HEK293T (cell line): ENCODE results near the gene PIEZO2.

Experiments
- CTCF ChIA-PET: fragments of 350-600 bp; formaldehyde crosslinking; extraction: SDS; loops from one replicate; lab custom pipeline; 2021; ENCODE audit warnings: antibody characterized with exemption, inconsistent platforms; lab: Yijun Ruan, JAX
- POLR2A ChIA-PET: fragments of 350-600 bp; formaldehyde crosslinking; extraction: SDS; loops from one replicate; lab custom pipeline; 2020; ENCODE audit warnings: antibody characterized with exemption, inconsistent platforms; lab: Yijun Ruan, JAX
- DNase-seq: peaks from one replicate; pipeline ENCODE4 v3.0.0; 2012; ENCODE audit warnings: mixed read lengths; ENCODE audit errors: extremely low spot score
- ARNT ChIP-seq: fragments of 450-650 bp; IDR thresholded peaks from 2 replicates; pipeline ENCODE4 v1.6.1; 2017; ENCODE audit warnings: mild to moderate bottlenecking
- BHLHE40 ChIP-seq: fragments of 450-650 bp; IDR thresholded peaks from 2 replicates; pipeline ENCODE4 v1.6.1; 2016; ENCODE audit warnings: mild to moderate bottlenecking, moderate library complexity, borderline replicate concordance
- CTBP1 ChIP-seq: fragments of 450-650 bp; IDR thresholded peaks from 2 replicates; pipeline ENCODE4 v1.6.1; 2016; ENCODE audit warnings: borderline replicate concordance
- ELF4 ChIP-seq: fragments of 450-650 bp; IDR thresholded peaks from 2 replicates; pipeline ENCODE4 v1.6.1; 2017; ENCODE audit warnings: antibody characterized with exemption
- FOXA1 ChIP-seq: fragments of 450-650 bp; IDR thresholded peaks from 2 replicates; pipeline ENCODE4 v1.6.1; 2016; ENCODE audit warnings: mild to moderate bottlenecking
- FOXK2 ChIP-seq: fragments of 450-650 bp; IDR thresholded peaks from 2 replicates; pipeline ENCODE4 v1.6.1; 2016; ENCODE audit warnings: mild to moderate bottlenecking
- FOXM1 ChIP-seq: fragments of 450-650 bp; IDR thresholded peaks from 2 replicates; pipeline ENCODE4 v1.6.1; 2017; ENCODE audit warnings: mild to moderate bottlenecking, borderline replicate concordance
- HDGF ChIP-seq: fragments of 450-650 bp; IDR thresholded peaks from 2 replicates; pipeline ENCODE4 v1.6.1; 2017; ENCODE audit warnings: antibody characterized with exemption, borderline replicate concordance
- L3MBTL2 ChIP-seq: fragments of 450-650 bp; conservative IDR thresholded peaks from 2 replicates; pipeline ENCODE4 v1.6.1; 2016; ENCODE audit warnings: mild to moderate bottlenecking
- LEF1 ChIP-seq: fragments of 450-650 bp; IDR thresholded peaks from 2 replicates; pipeline ENCODE4 v1.6.1; 2017; ENCODE audit warnings: mild to moderate bottlenecking, borderline replicate concordance
- NFRKB ChIP-seq: fragments of 450-650 bp; IDR thresholded peaks from 2 replicates; pipeline ENCODE4 v1.6.1; 2016; ENCODE audit warnings: mild to moderate bottlenecking, moderate library complexity
- SP1 ChIP-seq: fragments of 450-650 bp; IDR thresholded peaks from 2 replicates; pipeline ENCODE4 v1.6.1; 2017
- SUZ12 ChIP-seq: fragments of 450-650 bp; IDR thresholded peaks from 2 replicates; pipeline ENCODE4 v1.6.1; 2016; ENCODE audit warnings: mild to moderate bottlenecking
- TARDBP ChIP-seq: fragments of 450-650 bp; IDR thresholded peaks from 2 replicates; pipeline ENCODE4 v1.6.1; 2016
- ZNF384 ChIP-seq: fragments of 450-650 bp; IDR thresholded peaks from 2 replicates; pipeline ENCODE4 v1.6.1; 2016
- TF ChIP-seq, protein P1 (sequence below): fragments of 450-650 bp; IDR thresholded peaks from 2 replicates; pipeline ENCODE4 v1.6.1; 2016

Gene PIEZO2

DNA sequence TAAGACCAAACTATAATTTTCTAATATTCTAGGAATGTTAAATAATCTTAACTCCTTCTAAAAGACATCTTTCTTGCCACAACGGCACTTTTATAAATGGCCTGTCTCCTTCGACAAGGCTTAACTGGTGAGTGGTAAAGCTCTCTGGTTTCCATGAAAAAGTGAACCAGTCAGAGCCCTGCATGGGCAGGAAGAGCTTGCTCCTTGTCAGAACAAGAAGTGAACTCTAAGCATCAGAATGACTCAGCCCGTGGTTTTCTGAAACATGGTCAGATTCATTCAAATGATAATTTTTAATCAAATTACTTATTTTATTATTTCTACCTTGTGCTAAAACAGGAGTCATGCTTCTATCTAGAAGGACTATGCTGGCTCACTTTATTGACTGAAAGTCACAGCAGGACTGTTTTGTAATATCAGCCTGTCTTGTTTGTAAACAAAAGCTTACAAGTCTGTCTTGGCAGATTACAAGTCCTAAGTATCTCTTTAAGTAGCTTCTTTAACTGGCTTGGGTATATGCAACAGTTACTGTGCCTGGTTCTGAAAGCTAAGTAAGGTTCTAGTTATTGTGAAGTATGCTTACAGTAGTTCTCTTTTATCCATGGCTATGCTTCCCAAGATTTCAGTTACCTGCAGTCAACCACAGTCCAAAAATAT is 378.2 kb downstream of the PIEZO2 start:
- POLR2A ChIA-PET: no interaction called here
- CTCF ChIA-PET: no interaction called here
- no peak for DNase-seq
- TF ChIP-seq L3MBTL2: no peak
- TF ChIP-seq ZNF384: no peak
- no peak for TF ChIP-seq CTBP1
- no peak for TF ChIP-seq LEF1
- TF ChIP-seq ELF4: no peak
- no peak for TF ChIP-seq NFRKB
- no peak for TF ChIP-seq SUZ12
- TF ChIP-seq, protein P1, sequence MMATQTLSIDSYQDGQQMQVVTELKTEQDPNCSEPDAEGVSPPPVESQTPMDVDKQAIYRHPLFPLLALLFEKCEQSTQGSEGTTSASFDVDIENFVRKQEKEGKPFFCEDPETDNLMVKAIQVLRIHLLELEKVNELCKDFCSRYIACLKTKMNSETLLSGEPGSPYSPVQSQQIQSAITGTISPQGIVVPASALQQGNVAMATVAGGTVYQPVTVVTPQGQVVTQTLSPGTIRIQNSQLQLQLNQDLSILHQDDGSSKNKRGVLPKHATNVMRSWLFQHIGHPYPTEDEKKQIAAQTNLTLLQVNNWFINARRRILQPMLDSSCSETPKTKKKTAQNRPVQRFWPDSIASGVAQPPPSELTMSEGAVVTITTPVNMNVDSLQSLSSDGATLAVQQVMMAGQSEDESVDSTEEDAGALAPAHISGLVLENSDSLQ: no peak
- TF ChIP-seq FOXM1: no peak
- no peak for TF ChIP-seq ARNT
- TF ChIP-seq TARDBP: no peak
- no peak for TF ChIP-seq HDGF
- TF ChIP-seq FOXA1: no peak
- TF ChIP-seq BHLHE40: no peak

DNA sequence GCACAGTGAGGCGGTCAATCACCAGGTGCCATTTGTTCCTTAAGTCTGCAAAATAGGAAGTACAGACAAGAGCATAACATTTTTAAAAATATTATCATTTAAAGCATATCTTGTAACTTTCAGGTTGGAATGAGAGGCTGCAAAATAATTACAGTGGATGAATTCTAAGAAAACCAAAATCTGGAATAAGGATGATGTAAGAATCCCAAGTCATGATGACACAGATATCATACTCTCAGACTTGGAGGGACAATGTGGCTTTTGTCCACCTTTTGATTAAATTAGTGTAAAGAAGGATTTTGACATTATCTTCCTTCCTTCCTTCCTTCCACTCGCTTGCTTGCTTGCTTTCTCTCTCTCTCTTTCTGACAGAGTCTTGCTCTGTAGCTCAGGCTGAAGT is 379.1 kb downstream of the PIEZO2 start:
- ChIA-PET POLR2A (no interaction called here), CTCF (no interaction called here)
- no peak for DNase-seq
- TF ChIP-seq FOXA1 (no peak), ARNT (no peak), FOXK2 (no peak), ZNF384 (no peak), CTBP1 (no peak), HDGF (no peak), L3MBTL2 (no peak), BHLHE40 (no peak), SP1 (no peak), TARDBP (no peak), FOXM1 (no peak), LEF1 (no peak), ELF4 (no peak), NFRKB (no peak), SUZ12 (no peak)
- TF ChIP-seq, protein P1: no peak

DNA sequence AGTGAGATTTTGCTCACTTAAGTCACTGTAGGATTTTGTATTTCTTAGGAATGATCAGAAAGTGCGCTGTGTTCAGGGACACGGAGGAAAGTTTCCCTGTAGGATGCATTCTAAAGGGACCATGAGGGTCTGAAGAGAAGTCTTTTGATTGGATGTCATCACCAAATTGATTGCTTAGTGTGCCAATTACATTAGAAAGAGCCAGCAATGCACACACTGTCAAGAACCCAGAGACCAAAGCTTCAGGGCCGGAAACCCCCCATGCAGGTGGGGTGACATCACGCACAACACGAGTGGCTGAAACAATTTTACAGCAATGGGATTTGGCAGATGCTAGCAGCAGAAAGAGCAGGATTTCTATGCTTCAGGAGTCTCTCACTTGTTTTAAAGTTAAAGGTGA is 381.1 kb downstream of the PIEZO2 start:
- no peak for DNase-seq
- TF ChIP-seq L3MBTL2: no peak
- TF ChIP-seq FOXA1: no peak
- no peak for TF ChIP-seq BHLHE40
- no peak for TF ChIP-seq TARDBP
- TF ChIP-seq SUZ12: no peak
- no peak for TF ChIP-seq NFRKB
- no peak for TF ChIP-seq LEF1
- TF ChIP-seq HDGF: no peak
- no peak for TF ChIP-seq ELF4
- TF ChIP-seq SP1: no peak
- TF ChIP-seq, protein P1: no peak
- no peak for TF ChIP-seq ZNF384
- CTCF ChIA-PET: interaction anchor here (0.8 kb wide), 1 partner anchor 376 kb away, joined by 3 read pairs; no protein-coding TSS in a partner anchor
- POLR2A ChIA-PET: interaction anchor here (1.1 kb wide), 1 partner anchor 50 kb away, joined by 3 read pairs; no protein-coding TSS in a partner anchor

DNA sequence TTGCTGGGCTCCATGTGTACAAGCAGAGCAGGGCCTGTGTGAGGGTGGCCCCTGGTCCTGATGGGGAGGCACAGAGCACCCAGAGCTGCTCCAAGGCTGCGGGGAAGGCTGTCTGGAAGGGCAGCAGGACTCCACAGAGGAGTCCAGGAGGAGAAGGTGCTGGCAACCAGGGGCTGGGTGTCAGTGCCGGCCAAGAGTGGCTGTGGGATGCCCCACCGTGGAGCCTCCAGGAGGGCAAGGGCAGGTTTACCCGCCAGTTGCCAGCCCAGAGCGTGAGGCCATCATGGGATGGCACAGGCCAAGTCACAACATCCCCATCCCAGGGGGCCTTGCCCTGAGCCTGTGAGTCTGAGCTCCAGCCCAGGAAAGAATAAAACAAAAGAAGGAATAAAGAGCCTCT is 381.7 kb downstream of the PIEZO2 start:
- TF ChIP-seq L3MBTL2: no peak
- ChIA-PET POLR2A (interaction anchor here (1.1 kb wide), 1 partner anchor 49 kb away, joined by 3 read pairs; no protein-coding TSS in a partner anchor), CTCF (interaction anchor here (0.8 kb wide), 1 partner anchor 376 kb away, joined by 3 read pairs; no protein-coding TSS in a partner anchor)
- DNase-seq: no peak

DNA sequence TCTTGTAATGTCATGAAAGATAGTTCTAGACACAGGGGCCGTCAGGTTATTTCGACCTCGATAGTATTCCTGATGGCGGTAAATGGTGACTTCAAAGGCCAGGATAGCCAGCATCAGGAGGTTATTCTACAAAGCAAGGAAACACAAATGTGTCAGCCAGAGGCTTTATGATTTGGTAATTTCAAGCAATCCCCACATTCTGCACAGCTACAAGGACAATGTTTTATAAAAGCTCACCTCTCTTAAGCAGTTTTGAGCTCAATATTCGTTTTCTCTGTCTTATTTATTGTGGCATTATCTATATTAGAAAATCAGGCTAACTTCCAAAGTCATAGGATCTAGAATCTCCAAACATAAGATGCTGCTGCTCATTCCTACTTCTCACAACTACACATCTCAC is 388.4 kb downstream of the PIEZO2 start:
- DNase-seq: no peak
- no peak for TF ChIP-seq BHLHE40
- TF ChIP-seq LEF1: no peak
- no peak for TF ChIP-seq HDGF
- no peak for TF ChIP-seq ELF4
- POLR2A ChIA-PET: no interaction called here
- CTCF ChIA-PET: no interaction called here

DNA sequence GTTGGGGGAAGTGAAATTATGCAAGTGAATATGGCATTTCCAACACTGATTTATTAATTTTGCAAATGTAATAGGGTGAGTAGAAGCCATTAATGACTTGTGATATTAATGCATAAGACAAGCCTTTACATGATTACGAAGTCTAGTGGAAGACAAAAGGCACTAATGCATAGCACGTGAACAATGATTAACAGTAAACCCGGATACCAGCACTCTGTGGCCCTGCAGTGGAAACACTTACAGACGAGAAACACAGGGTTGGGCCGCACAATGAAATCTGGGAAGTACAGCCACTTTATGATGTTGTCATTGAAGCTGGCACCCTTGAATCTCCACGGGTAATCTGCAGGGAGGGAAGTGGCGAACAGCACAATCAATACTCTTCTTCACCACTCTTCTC is 390.1 kb downstream of the PIEZO2 start:
- POLR2A ChIA-PET: no interaction called here
- no peak for DNase-seq
- TF ChIP-seq BHLHE40 (no peak), ZNF384 (no peak), CTBP1 (no peak), FOXA1 (no peak), SP1 (no peak), LEF1 (no peak)
- CTCF ChIA-PET: no interaction called here
